GM12878 (cell line): Measurements from ENCODE around the gene MRPS15. TPM values are rescaled to one million over a fixed set of nuclear protein-coding genes. Genes with fewer than 3 reads are reported as not detected.
A peak's percentile ranks its signal among the peaks of the same experiment; 100 is the strongest.

Experiments
- ATAC-seq: fragments of 200-7000 bp; cut with Tn5 transposase; 3 replicates; pipeline ENCODE4 v1.9.1; 2020; ENCODE audit warnings: mild to moderate bottlenecking, moderate library complexity
- BruUV-seq: library from RNA; stranded (reverse); fragments of 400-500 nt; replicated peaks from 2 replicates; lab custom pipeline; 2021; lab: Mats Ljungman, UMichigan
- CTCF ChIA-PET: fragments of 300-600 bp; sonication (Branson Sonifier 250); formaldehyde crosslinking; extraction: SDS; loops from one replicate; lab custom pipeline; 2021; ENCODE audit warnings: inconsistent platforms; lab: Yijun Ruan, JAX
- POLR2A ChIA-PET: fragments of 350-600 bp; formaldehyde crosslinking; extraction: SDS; loops from one replicate; lab custom pipeline; 2021; ENCODE audit warnings: inconsistent platforms; lab: Charles Lee
- RAD21 ChIA-PET: fragments of 300-600 bp; sonication (Branson Sonifier 250); formaldehyde crosslinking; loops from one replicate; lab custom pipeline; 2023; ENCODE audit warnings: antibody characterized with exemption; ENCODE audit not compliant: unreplicated experiment; lab: Charles Lee
- SMC1A ChIA-PET: fragments of 300-600 bp; sonication (Branson Sonifier 250); formaldehyde crosslinking; loops from one replicate; lab custom pipeline; 2023; ENCODE audit not compliant: unreplicated experiment, uncharacterized antibody; lab: Charles Lee
- DNase-seq: peaks from one replicate; pipeline ENCODE4 v3.0.0-alpha.2; 2011; ENCODE audit warnings: low read depth, low spot score
- FAIRE-seq: peaks from 3 replicates; lab custom pipeline; 2011; peaks lifted over from hg19 to GRCh38; lab: Jason Lieb, UNC
- H2AFZ ChIP-seq: 2 replicates; pipeline ENCODE4 v1.6.0; 2011; ENCODE audit warnings: low read depth, low read length, control low read depth; ENCODE audit not compliant: control insufficient read depth
- H3K27ac ChIP-seq: 2 replicates; pipeline ENCODE4 v1.5.1; 2011; ENCODE audit warnings: control low read depth; ENCODE audit not compliant: control insufficient read depth, insufficient read depth
- H3K27me3 ChIP-seq, 2 experiments: replicated peaks in 1 of 2; 2 replicates each; pipeline versions ENCODE4 v1.6.0 to v1.6.1; 2011; ENCODE audit warnings: low read length in 1 of 2; ENCODE audit not compliant: control insufficient read depth in 2 of 2, insufficient read depth in 2 of 2
- H3K36me3 ChIP-seq, 2 experiments: 2 replicates each; pipeline ENCODE4 v1.5.1; 2011; ENCODE audit warnings: low read length in 1 of 2; ENCODE audit not compliant: control insufficient read depth in 2 of 2, insufficient read depth in 2 of 2
- H3K4me1 ChIP-seq: 2 replicates; pipeline ENCODE4 v1.6.1; 2011; ENCODE audit warnings: mild to moderate bottlenecking, low read length, moderate library complexity, mixed read lengths; ENCODE audit not compliant: control insufficient read depth, insufficient read depth
- H3K4me2 ChIP-seq: 2 replicates; pipeline ENCODE4 v1.6.0; 2011; ENCODE audit warnings: control low read depth; ENCODE audit not compliant: control insufficient read depth, insufficient read depth
- H3K4me3 ChIP-seq: fragments of 200-600 bp; sonication (generic); 2 replicates; pipeline ENCODE4 v1.5.1; 2016
- H3K79me2 ChIP-seq: 2 replicates; pipeline ENCODE4 v1.6.0; 2011; ENCODE audit warnings: low read length; ENCODE audit not compliant: control insufficient read depth, insufficient read depth
- H3K9ac ChIP-seq: 2 replicates; pipeline ENCODE4 v1.8.0; 2011; ENCODE audit warnings: low read length, control low read depth, mixed read lengths; ENCODE audit not compliant: control insufficient read depth, insufficient read depth
- H3K9me3 ChIP-seq: replicated peaks from 3 replicates; pipeline ENCODE4 v1.5.1; 2011; ENCODE audit warnings: mild to moderate bottlenecking, low read length; ENCODE audit not compliant: control insufficient read depth, insufficient read depth
- H4K20me1 ChIP-seq: 2 replicates; pipeline ENCODE4 v1.6.0; 2011; ENCODE audit not compliant: control insufficient read depth, insufficient read depth
- ASH2L ChIP-seq: fragments of 300-600, 200-600 bp; sonication (generic); IDR thresholded peaks from 2 replicates; pipeline ENCODE4 v1.6.1; 2017; ENCODE audit warnings: low read depth, mild to moderate bottlenecking, borderline replicate concordance
- EGR1 ChIP-seq, 2 experiments: IDR thresholded peaks; 1 replicate in 1 of 2; 2 replicates in 1 of 2; pipeline ENCODE4 v1.6.1; 2011 to 2012; ENCODE audit warnings: low read depth in 2 of 2, low read length in 2 of 2, borderline replicate concordance in 1 of 2, mild to moderate bottlenecking in 1 of 2, moderate library complexity in 1 of 2
- JUND ChIP-seq: IDR thresholded peaks from 2 replicates; pipeline ENCODE4 v1.6.1; 2012; ENCODE audit warnings: low read depth, mild to moderate bottlenecking, low read length, improper control_type of control experiment, moderate library complexity
- MEF2B ChIP-seq: fragments of 450-650 bp; IDR thresholded peaks from 2 replicates; pipeline ENCODE4 v1.6.1; 2018; ENCODE audit warnings: mild to moderate bottlenecking, moderate library complexity; ENCODE audit not compliant: partially characterized antibody, poor library complexity, severe bottlenecking
- NR2C2 ChIP-seq: IDR thresholded peaks from 2 replicates; pipeline ENCODE4 v1.6.1; 2011; ENCODE audit warnings: borderline replicate concordance, low read depth; ENCODE audit not compliant: control insufficient read depth, insufficient read length
- RUNX3 ChIP-seq: IDR thresholded peaks from 2 replicates; pipeline ENCODE4 v1.6.1; 2012; ENCODE audit warnings: low read length, inconsistent platforms
- SIN3A ChIP-seq: IDR thresholded peaks from 2 replicates; pipeline ENCODE4 v1.6.1; 2012; ENCODE audit warnings: low read depth, low read length, improper control_type of control experiment
- SREBF1 ChIP-seq: IDR thresholded peaks from 2 replicates; pipeline ENCODE4 v1.6.1; 2012; ENCODE audit warnings: mild to moderate bottlenecking, low read length
- ZNF274 ChIP-seq: IDR thresholded peaks from one replicate; pipeline ENCODE4 v1.8.0; 2011; ENCODE audit not compliant: insufficient read length, insufficient read depth
- WGBS: methylation state at CpG from one replicate; pipeline ENCODE4 v1.1.6; 2016; ENCODE audit warnings: low lambda C conversion rate; ENCODE audit not compliant: insufficient replicate concordance, insufficient coverage; ENCODE audit errors: missing lambda C conversion rate; 5-methylcytosine and 5-hydroxymethylcytosine counted together
- in situ Hi-C: fragments of 300-500 bp; cut with MboI; formaldehyde crosslinking; loops from 9 replicates; pipeline ENCODE4 v1.14.3; 2018; ENCODE audit warnings: mixed read lengths
- intact Hi-C: fragments of 100-400 bp; cut with micrococcal nuclease; formaldehyde crosslinking; loops from one replicate; pipeline ENCODE4 v1.14.2; 2022; ENCODE audit not compliant: unreplicated experiment
- polyA plus RNA-seq, 11 experiments: library from polyadenylated mRNA; depleted of rRNA in 4 of 11; unstranded in 6 of 11; stranded (reverse) in 5 of 11; fragments of >200 nt; fragmentation: Nextera tagmentation in 4 of 11; fragmentation: Illumina TruSeq in 1 of 11; extraction: Ambion mirVana in 4 of 11; extraction: Trizol in 1 of 11; gene quantifications; 1 replicate in 1 of 11; 2 replicates in 10 of 11; pipeline versions ENCODE4 v1.2.1 to v1.2.3, GENCODE V29; 2011 to 2016; ENCODE audit warnings: inconsistent platforms in 2 of 11, missing spikeins in 2 of 11, low read depth in 1 of 11
- total RNA-seq, 4 experiments: library from RNA; depleted of rRNA in 3 of 4; stranded (reverse); fragments of >200 nt in 3 of 4; fragmentation: Illumina TruSeq in 1 of 4; extraction: Trizol in 1 of 4; gene quantifications; 2 replicates each; pipeline versions ENCODE4 v1.2.1 to v1.2.3, GENCODE V29; 2013 to 2021
- TF ChIP-seq, protein P1 (sequence below): fragments of 450-650 bp; IDR thresholded peaks from 2 replicates; pipeline ENCODE4 v1.6.1; 2017; ENCODE audit warnings: mild to moderate bottlenecking, moderate library complexity
- TF ChIP-seq, protein P2 (sequence below): IDR thresholded peaks from 2 replicates; pipeline ENCODE4 v1.6.1; 2011; ENCODE audit warnings: low read depth, low read length, improper control_type of control experiment, borderline replicate concordance
- TF ChIP-seq, protein P3 (sequence below): IDR thresholded peaks from 2 replicates; pipeline ENCODE4 v1.6.1; 2012; ENCODE audit warnings: mild to moderate bottlenecking, low read depth, low read length

MRPS15 gene
- total and polyA plus RNA-seq, 10 of the 15 experiments (the other 5 are each of a cell fraction or from before 2014, with no cell fraction given) = 41.1 to 207 (median 107) TPM

DNA sequence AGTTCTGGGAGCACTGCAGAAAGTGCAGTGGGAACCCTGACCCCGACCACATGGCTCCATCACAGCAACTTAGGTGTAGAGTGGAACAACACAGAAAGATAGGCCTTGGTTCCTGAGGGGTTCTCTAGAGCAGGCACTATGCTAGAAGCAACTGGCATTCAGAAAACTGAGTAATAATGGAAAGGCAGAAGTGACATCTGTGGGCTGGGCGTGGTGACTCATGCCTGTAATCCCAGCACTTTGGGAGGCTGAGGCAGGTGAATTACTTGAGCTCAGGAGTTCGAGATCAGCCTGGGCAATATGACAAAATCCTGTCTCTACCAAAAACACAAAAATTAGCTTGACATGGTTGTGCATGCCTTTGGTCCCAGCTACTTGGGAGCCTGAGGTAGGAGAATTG, 5.3 kb downstream of the MRPS15 start (continued):
- TF ChIP-seq, protein P1, sequence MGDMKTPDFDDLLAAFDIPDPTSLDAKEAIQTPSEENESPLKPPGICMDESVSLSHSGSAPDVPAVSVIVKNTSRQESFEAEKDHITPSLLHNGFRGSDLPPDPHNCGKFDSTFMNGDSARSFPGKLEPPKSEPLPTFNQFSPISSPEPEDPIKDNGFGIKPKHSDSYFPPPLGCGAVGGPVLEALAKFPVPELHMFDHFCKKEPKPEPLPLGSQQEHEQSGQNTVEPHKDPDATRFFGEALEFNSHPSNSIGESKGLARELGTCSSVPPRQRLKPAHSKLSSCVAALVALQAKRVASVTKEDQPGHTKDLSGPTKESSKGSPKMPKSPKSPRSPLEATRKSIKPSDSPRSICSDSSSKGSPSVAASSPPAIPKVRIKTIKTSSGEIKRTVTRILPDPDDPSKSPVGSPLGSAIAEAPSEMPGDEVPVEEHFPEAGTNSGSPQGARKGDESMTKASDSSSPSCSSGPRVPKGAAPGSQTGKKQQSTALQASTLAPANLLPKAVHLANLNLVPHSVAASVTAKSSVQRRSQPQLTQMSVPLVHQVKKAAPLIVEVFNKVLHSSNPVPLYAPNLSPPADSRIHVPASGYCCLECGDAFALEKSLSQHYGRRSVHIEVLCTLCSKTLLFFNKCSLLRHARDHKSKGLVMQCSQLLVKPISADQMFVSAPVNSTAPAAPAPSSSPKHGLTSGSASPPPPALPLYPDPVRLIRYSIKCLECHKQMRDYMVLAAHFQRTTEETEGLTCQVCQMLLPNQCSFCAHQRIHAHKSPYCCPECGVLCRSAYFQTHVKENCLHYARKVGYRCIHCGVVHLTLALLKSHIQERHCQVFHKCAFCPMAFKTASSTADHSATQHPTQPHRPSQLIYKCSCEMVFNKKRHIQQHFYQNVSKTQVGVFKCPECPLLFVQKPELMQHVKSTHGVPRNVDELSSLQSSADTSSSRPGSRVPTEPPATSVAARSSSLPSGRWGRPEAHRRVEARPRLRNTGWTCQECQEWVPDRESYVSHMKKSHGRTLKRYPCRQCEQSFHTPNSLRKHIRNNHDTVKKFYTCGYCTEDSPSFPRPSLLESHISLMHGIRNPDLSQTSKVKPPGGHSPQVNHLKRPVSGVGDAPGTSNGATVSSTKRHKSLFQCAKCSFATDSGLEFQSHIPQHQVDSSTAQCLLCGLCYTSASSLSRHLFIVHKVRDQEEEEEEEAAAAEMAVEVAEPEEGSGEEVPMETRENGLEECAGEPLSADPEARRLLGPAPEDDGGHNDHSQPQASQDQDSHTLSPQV = no peak
- no peak for TF ChIP-seq ZNF274
- no peak for TF ChIP-seq EGR1 (IDR thresholded peaks at IDR 0.05; ENCODE audit: borderline replicate concordance in 1 of 2, low read depth in 2 of 2, low read length in 2 of 2)
- TF ChIP-seq, protein P2, sequence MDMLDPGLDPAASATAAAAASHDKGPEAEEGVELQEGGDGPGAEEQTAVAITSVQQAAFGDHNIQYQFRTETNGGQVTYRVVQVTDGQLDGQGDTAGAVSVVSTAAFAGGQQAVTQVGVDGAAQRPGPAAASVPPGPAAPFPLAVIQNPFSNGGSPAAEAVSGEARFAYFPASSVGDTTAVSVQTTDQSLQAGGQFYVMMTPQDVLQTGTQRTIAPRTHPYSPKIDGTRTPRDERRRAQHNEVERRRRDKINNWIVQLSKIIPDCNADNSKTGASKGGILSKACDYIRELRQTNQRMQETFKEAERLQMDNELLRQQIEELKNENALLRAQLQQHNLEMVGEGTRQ = no peak
- no peak for TF ChIP-seq MEF2B

DNA sequence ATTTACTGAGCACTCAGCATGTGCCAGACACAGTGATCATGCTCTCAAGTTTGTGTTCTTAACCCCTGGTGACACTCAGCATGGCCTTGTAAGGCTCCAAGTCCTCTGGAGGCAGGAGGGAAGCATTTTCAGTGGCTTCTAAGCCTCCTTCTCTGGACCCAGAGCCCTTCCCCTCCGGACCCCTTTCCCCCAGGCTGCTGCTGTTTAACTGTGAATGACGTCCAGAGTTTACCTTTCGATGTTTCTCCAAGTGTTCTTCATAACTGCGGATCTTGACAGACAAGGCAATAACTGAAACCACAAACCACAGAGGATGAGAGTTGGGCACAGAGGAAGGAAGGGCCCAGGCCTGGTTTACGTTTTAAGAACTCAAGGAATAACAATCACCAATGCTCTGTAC, 6.5 kb downstream of the MRPS15 start:
- Histone ChIP-seq H3K4me1 (peaks cover 8% of the 10 kb centered on the region), H3K4me3 (no peak overlapping the region), H3K27me3 (no peaks in the 10 kb centered on the region), H3K9ac (no peak overlapping the region), H2AFZ (no peak overlapping the region), H3K36me3 (peaks cover 14 to 31% of the 10 kb centered on the region in 2 experiments), H3K27ac (peak overlapping the region; percentile 4; the same call in 1 of the 2 replicates), H4K20me1 (no peaks in the 10 kb centered on the region), H3K4me2 (no peak overlapping the region), H3K9me3 (no peaks in the 10 kb centered on the region), H3K79me2 (peaks cover 4% of the 10 kb centered on the region; the same call in 1 of the 2 replicates)
- ChIA-PET RAD21 (no interaction called here), POLR2A (interaction anchor here (1.3 kb wide), 1 partner anchor 10 kb away, joined by 3 read pairs; no protein-coding TSS in a partner anchor), CTCF (interaction anchor here (1.5 kb wide), 1 partner anchor 11 kb away, joined by 3 read pairs; no protein-coding TSS in a partner anchor), SMC1A (no interaction called here)
- DNase-seq (no peak), FAIRE-seq (no peak), ATAC-seq (no peak)
- no peak for TF ChIP-seq ASH2L
- TF ChIP-seq, protein P3, sequence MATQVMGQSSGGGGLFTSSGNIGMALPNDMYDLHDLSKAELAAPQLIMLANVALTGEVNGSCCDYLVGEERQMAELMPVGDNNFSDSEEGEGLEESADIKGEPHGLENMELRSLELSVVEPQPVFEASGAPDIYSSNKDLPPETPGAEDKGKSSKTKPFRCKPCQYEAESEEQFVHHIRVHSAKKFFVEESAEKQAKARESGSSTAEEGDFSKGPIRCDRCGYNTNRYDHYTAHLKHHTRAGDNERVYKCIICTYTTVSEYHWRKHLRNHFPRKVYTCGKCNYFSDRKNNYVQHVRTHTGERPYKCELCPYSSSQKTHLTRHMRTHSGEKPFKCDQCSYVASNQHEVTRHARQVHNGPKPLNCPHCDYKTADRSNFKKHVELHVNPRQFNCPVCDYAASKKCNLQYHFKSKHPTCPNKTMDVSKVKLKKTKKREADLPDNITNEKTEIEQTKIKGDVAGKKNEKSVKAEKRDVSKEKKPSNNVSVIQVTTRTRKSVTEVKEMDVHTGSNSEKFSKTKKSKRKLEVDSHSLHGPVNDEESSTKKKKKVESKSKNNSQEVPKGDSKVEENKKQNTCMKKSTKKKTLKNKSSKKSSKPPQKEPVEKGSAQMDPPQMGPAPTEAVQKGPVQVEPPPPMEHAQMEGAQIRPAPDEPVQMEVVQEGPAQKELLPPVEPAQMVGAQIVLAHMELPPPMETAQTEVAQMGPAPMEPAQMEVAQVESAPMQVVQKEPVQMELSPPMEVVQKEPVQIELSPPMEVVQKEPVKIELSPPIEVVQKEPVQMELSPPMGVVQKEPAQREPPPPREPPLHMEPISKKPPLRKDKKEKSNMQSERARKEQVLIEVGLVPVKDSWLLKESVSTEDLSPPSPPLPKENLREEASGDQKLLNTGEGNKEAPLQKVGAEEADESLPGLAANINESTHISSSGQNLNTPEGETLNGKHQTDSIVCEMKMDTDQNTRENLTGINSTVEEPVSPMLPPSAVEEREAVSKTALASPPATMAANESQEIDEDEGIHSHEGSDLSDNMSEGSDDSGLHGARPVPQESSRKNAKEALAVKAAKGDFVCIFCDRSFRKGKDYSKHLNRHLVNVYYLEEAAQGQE = no peak
- TF ChIP-seq NR2C2 = no peak
- TF ChIP-seq SREBF1 = no peak
- no peak for TF ChIP-seq SIN3A
- no peak for TF ChIP-seq JUND
- peak; percentile 37; the same call in 1 of the 2 replicates for TF ChIP-seq RUNX3
- in situ Hi-C loops = no loop called here
- WGBS = 45% methylated on average over 5 of the region's 5 CpGs
- no TSS peak for BruUV-seq
- intact Hi-C loops = no loop called here
